ENCODE data around the gene OSBPL10.

GRCh38 chr3:31997500-31997899 lies 16.4 kb upstream of the OSBPL10 start:
- TF ChIP-seq EZH2 (IDR thresholded peaks at IDR 0.05; ENCODE audit: borderline replicate concordance, low read length) (no peak), CTCF (IDR thresholded peaks at IDR 0.05; ENCODE audit: low read length) (no peak)

Measured in OCI-LY1 (cell line).